HepG2 (cell line): ENCODE measurements around the gene GSK3B. TPM values are rescaled to one million over a fixed set of nuclear protein-coding genes. Genes with fewer than 3 reads are reported as not detected.

Source experiments
- ATAC-seq: fragments of 200-7000 bp; cut with Tn5 transposase; 3 replicates; pipeline ENCODE4 v1.9.1; 2020; ENCODE audit warnings: mild to moderate bottlenecking, moderate library complexity
- BruUV-seq: library from RNA; stranded (reverse); fragments of 400-500 nt; replicated peaks from 2 replicates; lab custom pipeline; 2021; lab: Mats Ljungman, UMichigan
- CTCF ChIA-PET: fragments of 300-600 bp; formaldehyde crosslinking; extraction: SDS; loops from one replicate; lab custom pipeline; 2021; ENCODE audit warnings: low total read pairs, inconsistent platforms, low intra/inter-chr PET ratio; lab: Yijun Ruan, JAX
- POLR2A ChIA-PET: fragments of 350-600 bp; sonication (Branson Sonifier 250); formaldehyde crosslinking; loops from one replicate; lab custom pipeline; 2020; ENCODE audit warnings: antibody characterized with exemption, inconsistent platforms; lab: Yijun Ruan, JAX
- DNase-seq: peaks from one replicate; pipeline ENCODE4 v3.0.0-alpha.2; 2015; ENCODE audit warnings: low spot score
- FAIRE-seq: peaks from 3 replicates; lab custom pipeline; 2011; peaks lifted over from hg19 to GRCh38; lab: Jason Lieb, UNC
- H2AFZ ChIP-seq: one replicate; pipeline ENCODE4 v1.6.1; 2011; ENCODE audit warnings: low read length, inconsistent platforms
- H3K27ac ChIP-seq: fragments of 300-600 bp; 3 replicates; pipeline ENCODE4 v1.8.0; 2011; ENCODE audit warnings: mixed run types, mild to moderate bottlenecking, mixed read lengths, low read length, inconsistent platforms; ENCODE audit not compliant: insufficient read depth; ENCODE audit errors: extremely low read length
- H3K27me3 ChIP-seq, 2 experiments: fragments of 200-600 bp in 1 of 2; 2 replicates in 1 of 2; 3 replicates in 1 of 2; pipeline versions ENCODE4 v1.6.0 to v1.8.0; 2011; ENCODE audit warnings: low read length in 2 of 2, mild to moderate bottlenecking in 2 of 2, moderate library complexity in 2 of 2, inconsistent platforms in 1 of 2; ENCODE audit not compliant: insufficient read depth in 2 of 2, control insufficient read depth in 1 of 2
- H3K36me3 ChIP-seq, 2 experiments: fragments of 200-600 bp in 1 of 2; replicated peaks in 1 of 2; 2 replicates in 1 of 2; 3 replicates in 1 of 2; pipeline versions ENCODE4 v1.5.1 to v1.8.0; 2011; ENCODE audit warnings: low read length in 2 of 2, inconsistent platforms in 1 of 2; ENCODE audit not compliant: insufficient read depth in 2 of 2, control insufficient read depth in 1 of 2
- H3K4me1 ChIP-seq: 2 replicates; pipeline ENCODE4 v1.5.1; 2012; ENCODE audit warnings: low read length, inconsistent platforms; ENCODE audit not compliant: insufficient read depth
- H3K4me2 ChIP-seq: 2 replicates; pipeline ENCODE4 v1.6.0; 2011; ENCODE audit warnings: low read depth, low read length, inconsistent platforms
- H3K4me3 ChIP-seq, 3 experiments: fragments of 200-600 bp in 1 of 3; sonication (generic), shearing (Covaris generic) in 1 of 3; replicated peaks in 1 of 3; 2 replicates each; pipeline ENCODE4 v1.5.1; 2011 to 2016; ENCODE audit warnings: low read length in 3 of 3, inconsistent platforms in 2 of 3, low read depth in 2 of 3, mild to moderate bottlenecking in 2 of 3, control low read depth in 1 of 3, mixed read lengths in 1 of 3; ENCODE audit not compliant: insufficient read depth in 1 of 3
- H3K79me2 ChIP-seq: one replicate; pipeline ENCODE4 v1.6.1; 2011; ENCODE audit warnings: low read length, inconsistent platforms; ENCODE audit not compliant: insufficient read depth
- H3K9ac ChIP-seq: 2 replicates; pipeline ENCODE4 v1.6.0; 2011; ENCODE audit warnings: mild to moderate bottlenecking, low read depth, low read length, inconsistent platforms; ENCODE audit not compliant: insufficient read depth
- H3K9me3 ChIP-seq: 2 replicates; pipeline ENCODE4 v1.5.1; 2012; ENCODE audit warnings: mild to moderate bottlenecking, low read length
- H4K20me1 ChIP-seq: 2 replicates; pipeline ENCODE4 v1.6.0; 2011; ENCODE audit warnings: inconsistent platforms, mild to moderate bottlenecking, low read length, moderate library complexity; ENCODE audit not compliant: insufficient read depth
- ARNTL ChIP-seq: sonication (generic); formaldehyde crosslinking; IDR thresholded peaks from 2 replicates; pipeline ENCODE4 v1.4.0; 2020; ENCODE audit warnings: mild to moderate bottlenecking, missing genetic modification reagents
- ATM ChIP-seq: fragments of 450-650 bp; IDR thresholded peaks from 2 replicates; pipeline ENCODE4 v1.7.1; 2017; ENCODE audit warnings: mild to moderate bottlenecking, borderline replicate concordance
- CTCF ChIP-seq: sonication (generic); formaldehyde crosslinking; IDR thresholded peaks from 2 replicates; pipeline ENCODE4 v1.5.0; 2020; ENCODE audit warnings: mild to moderate bottlenecking, missing genetic modification reagents, moderate library complexity
- DNMT3B ChIP-seq: conservative IDR thresholded peaks from 2 replicates; pipeline ENCODE4 v1.6.1; 2016; ENCODE audit warnings: missing biosample characterization, control low read depth
- ELF1 ChIP-seq: sonication (generic); formaldehyde crosslinking; IDR thresholded peaks from 2 replicates; pipeline ENCODE4 v1.4.0; 2020; ENCODE audit warnings: missing genetic modification reagents
- ERF ChIP-seq: IDR thresholded peaks from 2 replicates; pipeline ENCODE4 v1.6.1; 2018; ENCODE audit warnings: missing biosample characterization, missing genetic modification reagents
- HINFP ChIP-seq: sonication (generic); formaldehyde crosslinking; IDR thresholded peaks from 2 replicates; pipeline ENCODE4 v1.4.0; 2020; ENCODE audit warnings: low read depth, mild to moderate bottlenecking, missing genetic modification reagents
- MBD4 ChIP-seq: IDR thresholded peaks from 2 replicates; pipeline ENCODE4 v1.6.1; 2012; ENCODE audit warnings: low read length, inconsistent platforms, borderline replicate concordance
- SMAD1 ChIP-seq: sonication (generic); formaldehyde crosslinking; IDR thresholded peaks from 2 replicates; pipeline ENCODE4 v1.4.0; 2020; ENCODE audit warnings: missing genetic modification reagents, low read depth, mild to moderate bottlenecking, borderline replicate concordance
- SNAPC2 ChIP-seq: sonication (generic); formaldehyde crosslinking; IDR thresholded peaks from 2 replicates; pipeline ENCODE4 v1.8.1; 2022; ENCODE audit warnings: mild to moderate bottlenecking, missing genetic modification reagents
- ZC3H13 ChIP-seq: sonication (generic); formaldehyde crosslinking; IDR thresholded peaks from 2 replicates; pipeline ENCODE4 v1.8.1; 2023; ENCODE audit warnings: mild to moderate bottlenecking, missing genetic modification reagents, moderate library complexity
- ZFY ChIP-seq: sonication (generic); formaldehyde crosslinking; IDR thresholded peaks from 2 replicates; pipeline ENCODE4 v1.4.0; 2020; ENCODE audit warnings: missing genetic modification reagents
- ZKSCAN8 ChIP-seq: IDR thresholded peaks from 2 replicates; pipeline ENCODE4 v1.6.1; 2016; ENCODE audit warnings: borderline replicate concordance, missing genetic modification reagents, missing compliant biosample characterization
- ZNF331 ChIP-seq: sonication (generic); formaldehyde crosslinking; IDR thresholded peaks from 2 replicates; pipeline ENCODE4 v1.4.0; 2020; ENCODE audit warnings: missing genetic modification reagents
- ZNF460 ChIP-seq: sonication (generic); formaldehyde crosslinking; IDR thresholded peaks from 2 replicates; pipeline ENCODE4 v1.5.1; 2020; ENCODE audit warnings: missing genetic modification reagents, mild to moderate bottlenecking, borderline replicate concordance
- ZNF547 ChIP-seq: sonication (generic); formaldehyde crosslinking; IDR thresholded peaks from 2 replicates; pipeline ENCODE4 v1.5.1; 2020; ENCODE audit warnings: mild to moderate bottlenecking, missing genetic modification reagents
- ZNF740 ChIP-seq: sonication (generic); formaldehyde crosslinking; IDR thresholded peaks from 2 replicates; pipeline ENCODE4 v1.4.0; 2020; ENCODE audit warnings: missing genetic modification reagents
- ZNF746 ChIP-seq: sonication (generic); formaldehyde crosslinking; IDR thresholded peaks from 2 replicates; pipeline ENCODE4 v1.8.0; 2022; ENCODE audit warnings: mild to moderate bottlenecking, missing genetic modification reagents
- ZNF839 ChIP-seq: sonication (generic); formaldehyde crosslinking; IDR thresholded peaks from 2 replicates; pipeline ENCODE4 v1.4.0; 2020; ENCODE audit warnings: missing genetic modification reagents, mild to moderate bottlenecking, borderline replicate concordance
- ZNF883 ChIP-seq: sonication (generic); formaldehyde crosslinking; IDR thresholded peaks from 2 replicates; pipeline ENCODE4 v1.5.1; 2020; ENCODE audit warnings: mild to moderate bottlenecking, missing genetic modification reagents; ENCODE audit errors: not compliant biosample characterization
- WGBS: methylation state at CpG from one replicate; pipeline ENCODE4 v1.1.6; 2017; ENCODE audit warnings: low lambda C conversion rate; 5-methylcytosine and 5-hydroxymethylcytosine counted together
- in situ Hi-C: cut with HindIII; loops from 2 replicates; pipeline ENCODE4 v1.10.0; 2017; ENCODE audit warnings: low pct_unique_long_range_greater_than_20kb; ENCODE audit not compliant: extremely low pct_ligation_motif_present
- intact Hi-C: fragments of 100-400 bp; cut with micrococcal nuclease; formaldehyde crosslinking; loops from one replicate; pipeline ENCODE4 v1.10.0; 2022; ENCODE audit not compliant: unreplicated experiment
- polyA plus RNA-seq, 8 experiments: library from polyadenylated mRNA; depleted of rRNA in 3 of 8; stranded (reverse) in 7 of 8; unstranded in 1 of 8; fragments of >200 nt; fragmentation: Illumina TruSeq in 4 of 8; extraction: Trizol in 4 of 8; gene quantifications; 2 replicates each; pipeline versions ENCODE4 v1.2.1 to v1.2.3, GENCODE V29; 2011 to 2016; ENCODE audit warnings: low read depth in 4 of 8, missing spikeins in 1 of 8, mixed read lengths in 1 of 8; ENCODE audit not compliant: insufficient read depth in 1 of 8
- total RNA-seq, 5 experiments: library from RNA; depleted of rRNA; stranded (reverse); fragments of >200 nt; fragmentation: Illumina TruSeq; extraction: Trizol; gene quantifications; 2 replicates each; pipeline ENCODE4 v1.2.3, GENCODE V29; 2016; ENCODE audit warnings: low read depth in 1 of 5

Gene GSK3B
- total and polyA plus RNA-seq, 2 of the 13 experiments (the other 11 are each of a cell fraction or from before 2014, with no cell fraction given), result 22.3 to 30.1 TPM

- DNase-seq (no peak), ATAC-seq (no peak), FAIRE-seq (no peak)
- intact Hi-C loops, result no loop called here
- H3K4me3 ChIP-seq, result no peak overlapping the region
- H3K79me2 ChIP-seq, result no peaks in the 10 kb centered on the region
- H3K27ac ChIP-seq, result no peak overlapping the region
- CTCF ChIA-PET, result no interaction called here
- BruUV-seq, result no TSS peak
- H3K9me3 ChIP-seq, result no peaks in the 10 kb centered on the region
- no peak for TF ChIP-seq SMAD1 (CRISPR knock-in tag)
- no peak for TF ChIP-seq ZNF547 (CRISPR knock-in tag)
- no peak for TF ChIP-seq DNMT3B (CRISPR knock-in tag)
- TF ChIP-seq ZNF839, result no peak
- TF ChIP-seq ZNF460 (CRISPR knock-in tag), result no peak
- no peak for TF ChIP-seq ZC3H13 (CRISPR knock-in tag)
- no peak for TF ChIP-seq ZNF331 (CRISPR knock-in tag)
- TF ChIP-seq SNAPC2 (CRISPR knock-in tag), result no peak
- no peak for TF ChIP-seq MBD4
- TF ChIP-seq ZNF740 (CRISPR knock-in tag), result no peak
- TF ChIP-seq ZFY, result no peak
- no peak for TF ChIP-seq ZNF746 (CRISPR knock-in tag)
- no peak for TF ChIP-seq ZNF883 (CRISPR knock-in tag)
- no peak for TF ChIP-seq ELF1 (CRISPR knock-in tag)
- TF ChIP-seq CTCF (CRISPR knock-in tag), result no peak
- no peak for TF ChIP-seq HINFP (CRISPR knock-in tag)
- no peak for TF ChIP-seq ARNTL (CRISPR knock-in tag)
- no peak for TF ChIP-seq ZKSCAN8 (CRISPR knock-in tag)
- no peak for TF ChIP-seq ATM
- TF ChIP-seq ERF (CRISPR knock-in tag), result no peak
- no peaks in the 10 kb centered on the region; a peak in 1 of 5 replicates for H3K27me3 ChIP-seq
- 97% methylated on average over 33 of the region's 33 CpGs for WGBS
- H3K4me1 ChIP-seq, result no peaks in the 10 kb centered on the region
- peaks cover 4 to 6% of the 10 kb centered on the region in 2 experiments; a peak in 2 of 5 replicates for H3K36me3 ChIP-seq
- H2AFZ ChIP-seq, result no peak overlapping the region
- in situ Hi-C loops, result no loop called here
- H3K9ac ChIP-seq, result no peak overlapping the region
- POLR2A ChIA-PET, result no interaction called here
- H4K20me1 ChIP-seq, result no peaks in the 10 kb centered on the region
- H3K4me2 ChIP-seq, result no peak overlapping the region
Observed at GRCh38 chr3:119810018-119810435, 284.2 kb downstream of the GSK3B start.
